Renal pelvis (tissue), 4 donors: ENCODE results near the gene NBAS. TPM values are rescaled to one million over a fixed set of nuclear protein-coding genes. Genes with fewer than 3 reads are reported as not detected.
A peak's percentile ranks its signal among the peaks of the same experiment; 100 is the strongest.

Experiments
- DNase-seq: peaks from one replicate; pipeline ENCODE4 v3.0.0-alpha.2; 2013
- polyA plus RNA-seq, 3 donors: library from polyadenylated mRNA; unstranded; fragments of 120-200 nt; gene quantifications; one replicate each; pipeline ENCODE4 v1.2.1, GENCODE V29; 2013; ENCODE audit not compliant: insufficient read length in 3 of 3

The NBAS gene
- polyA plus RNA-seq, 3 donors, result 60.1 to 66.8 (median 60.5) TPM

DNA sequence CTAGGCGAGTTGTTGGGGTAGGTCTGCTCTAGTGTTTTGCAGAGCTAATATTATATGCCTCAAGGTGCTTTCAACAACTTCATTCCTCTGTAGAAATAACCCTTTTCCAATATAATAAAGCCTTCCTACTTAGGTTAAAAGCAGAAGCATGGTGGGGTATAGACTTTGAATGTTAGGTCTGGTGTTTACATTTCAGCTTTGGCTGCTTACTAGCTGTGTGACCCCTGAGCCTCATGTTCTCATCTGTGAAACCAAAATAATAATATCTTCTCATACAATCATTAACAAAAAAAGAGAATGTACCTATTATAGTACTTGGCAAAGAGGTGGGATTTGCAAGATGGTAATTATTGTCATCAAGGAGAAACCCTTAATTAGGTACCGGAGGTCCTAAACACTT is 386.6 kb downstream of the NBAS start:
- DNase-seq, result no peak

DNA sequence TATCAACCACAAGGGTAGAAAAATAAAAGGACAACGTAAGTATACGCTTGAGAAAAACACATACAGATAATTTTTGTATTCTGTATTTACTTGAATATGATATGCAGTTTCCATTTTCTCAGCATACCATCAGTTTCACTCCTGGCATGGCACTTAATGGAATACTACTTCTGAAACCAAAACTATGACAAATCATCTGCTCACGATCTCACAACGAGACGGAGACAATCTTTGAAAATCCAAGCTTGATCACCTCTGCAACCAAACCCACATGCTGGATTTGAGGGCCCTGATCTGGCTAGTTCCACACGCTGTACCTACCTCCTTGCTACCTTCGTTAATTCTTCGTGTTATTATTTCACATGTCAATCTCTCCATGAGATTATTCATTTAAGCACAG is 387.6 kb downstream of the NBAS start:
- DNase-seq, result no peak

- no peak for DNase-seq
Measured at GRCh38 chr2:15172825-15173224, 388.3 kb downstream of the NBAS start.

DNA sequence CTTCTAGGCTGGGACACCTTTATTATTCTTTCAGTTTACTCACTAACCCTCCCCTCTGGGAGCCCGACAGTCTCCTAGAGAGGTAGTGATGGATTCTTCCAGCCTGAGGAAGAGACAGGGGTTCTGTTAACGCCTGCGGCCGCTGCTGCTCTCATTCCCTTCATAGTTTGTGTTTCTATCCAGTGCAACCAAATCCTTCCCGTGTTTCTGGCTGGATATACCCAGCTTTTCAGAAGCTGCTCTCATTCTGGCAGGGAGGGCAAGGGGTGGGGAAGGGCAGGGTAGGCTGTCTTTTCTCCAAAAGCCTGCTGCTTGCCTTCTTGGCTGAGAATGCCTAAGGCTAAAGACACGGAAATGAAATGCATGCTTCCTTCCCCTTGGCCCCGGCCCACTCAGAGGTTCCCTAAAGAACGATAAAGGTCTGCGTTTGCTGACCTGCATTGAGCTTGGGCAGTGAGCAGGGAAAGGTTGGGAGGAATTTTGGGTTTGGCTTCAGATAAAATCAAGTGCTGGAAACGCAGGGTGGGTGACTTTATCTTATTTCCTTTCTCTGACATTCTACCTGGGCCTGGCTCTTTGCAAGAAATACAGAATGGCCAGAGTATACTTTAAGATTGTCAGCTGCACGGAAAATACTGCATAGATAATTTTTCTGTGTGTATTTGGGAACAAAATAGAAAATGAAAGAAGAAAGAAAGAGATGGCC is 390.9 kb downstream of the NBAS start:
- DNase-seq, result no peak

- DNase-seq, result no peak
Measured at GRCh38 chr2:15169326-15170069, 391.6 kb downstream of the NBAS start.

- DNase-seq, result no peak
Measured at GRCh38 chr2:15168116-15168515, 393.0 kb downstream of the NBAS start.

- DNase-seq, result no peak
Measured at GRCh38 chr2:15166878-15167277, 394.3 kb downstream of the NBAS start.

DNA sequence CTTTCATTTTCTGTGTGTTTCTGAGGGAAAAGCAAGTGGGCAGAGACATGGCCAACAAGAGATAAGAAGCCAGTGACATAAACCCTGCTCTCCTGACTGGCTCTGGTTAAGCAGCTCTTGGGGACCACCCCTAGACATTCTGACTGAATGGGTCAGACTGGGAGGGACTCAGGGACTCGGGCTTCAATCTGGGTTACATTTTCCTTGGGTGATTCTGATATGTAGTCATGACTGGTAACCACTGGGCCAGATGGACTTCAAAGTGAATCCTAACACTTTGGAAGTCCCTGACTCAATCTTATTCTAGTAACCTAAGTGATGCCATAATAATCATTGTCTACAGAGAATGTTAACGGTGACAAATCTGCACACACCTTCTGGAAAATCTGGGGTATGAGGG is 397.8 kb downstream of the NBAS start:
- DNase-seq, result no peak

DNA sequence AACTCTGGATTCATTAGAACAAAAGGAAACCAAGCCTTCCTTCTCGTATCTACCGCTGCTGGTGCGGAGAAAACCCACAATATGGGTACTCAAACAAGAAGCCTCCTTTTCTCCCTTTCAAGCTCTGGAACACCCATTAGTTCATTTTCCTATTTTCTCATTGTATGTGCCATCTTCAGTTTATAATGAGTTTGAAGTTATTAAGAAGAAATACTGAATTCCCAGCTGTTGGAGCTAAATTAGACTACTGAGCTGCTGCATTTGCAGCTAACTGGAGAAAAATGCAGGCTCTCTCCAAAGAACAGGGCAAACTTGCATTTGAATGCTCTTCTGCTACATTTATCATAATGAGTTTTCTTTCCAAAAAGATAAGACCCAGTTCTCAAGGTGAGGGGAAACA is 398.5 kb downstream of the NBAS start:
- DNase-seq, result no peak

GRCh38 chr2:15160201-15160991 is 400.7 kb downstream of the NBAS start:
- DNase-seq, result no peak

DNA sequence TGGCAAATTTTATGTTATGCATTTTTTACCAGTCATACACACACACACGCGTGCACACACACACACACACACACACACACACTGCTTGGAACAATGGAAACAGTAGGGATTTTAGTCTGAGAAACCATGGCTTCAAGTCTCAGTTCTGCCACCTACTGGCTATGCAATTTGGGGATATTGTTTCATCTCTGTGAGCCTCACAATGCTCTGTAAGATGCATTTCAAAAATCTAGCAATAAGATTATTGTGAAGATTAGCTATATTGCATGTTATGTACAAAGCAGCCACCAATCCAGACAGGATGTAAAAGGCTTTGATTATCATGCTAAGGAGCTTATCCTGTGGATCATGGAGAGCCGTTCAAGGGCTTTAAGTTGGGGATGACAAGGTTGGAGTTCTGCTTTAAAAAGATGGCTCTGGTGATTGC is 401.4 kb downstream of the NBAS start:
- DNase-seq, result peak; percentile 40

DNA sequence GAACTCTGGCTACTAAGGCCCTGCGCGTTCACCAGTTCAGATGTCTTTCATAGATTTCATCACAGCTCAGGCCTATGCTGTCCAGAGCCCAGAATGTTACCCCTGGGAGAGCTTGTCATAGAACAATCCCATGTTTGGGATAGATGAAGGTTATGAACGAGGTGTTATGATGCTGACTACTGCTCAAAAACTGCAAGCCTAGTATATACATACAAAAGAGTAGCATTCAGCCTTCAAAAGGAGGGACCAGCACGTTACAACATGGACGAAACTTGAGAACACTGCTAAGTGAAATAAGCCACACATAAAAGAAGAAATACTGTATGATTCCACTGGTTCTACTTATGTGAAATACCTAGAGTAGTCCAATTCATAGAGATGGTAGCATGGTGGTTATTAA is 401.9 kb downstream of the NBAS start:
- no peak for DNase-seq

GRCh38 chr2:15158532-15158931 is 402.6 kb downstream of the NBAS start:
- no peak for DNase-seq

- DNase-seq, result no peak
Measured at GRCh38 chr2:15158100-15158499, 403.0 kb downstream of the NBAS start.

- DNase-seq, result no peak
Measured at GRCh38 chr2:15155959-15156574, 405.1 kb downstream of the NBAS start.

- DNase-seq, result no peak
Measured at GRCh38 chr2:15154297-15154696, 406.8 kb downstream of the NBAS start.

DNA sequence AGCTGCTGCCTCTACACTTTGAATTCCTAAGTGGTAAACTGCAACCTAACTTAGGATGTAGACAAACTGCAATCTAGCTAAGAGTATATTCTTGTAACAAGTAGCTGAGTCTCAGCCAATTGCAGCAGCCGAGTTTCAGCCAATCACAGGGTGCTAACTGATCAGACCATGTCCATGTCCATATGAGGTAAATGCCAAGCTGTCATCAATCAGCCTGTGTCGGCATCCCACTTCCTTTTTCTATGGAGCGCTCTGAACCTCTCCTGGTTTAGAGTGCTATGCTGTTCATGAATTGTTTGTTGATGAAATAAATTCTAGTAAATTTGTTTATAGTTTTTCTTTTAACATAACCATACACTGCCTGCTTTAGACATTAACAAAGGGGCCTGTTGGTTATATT is 408.8 kb downstream of the NBAS start:
- DNase-seq, result no peak

DNA sequence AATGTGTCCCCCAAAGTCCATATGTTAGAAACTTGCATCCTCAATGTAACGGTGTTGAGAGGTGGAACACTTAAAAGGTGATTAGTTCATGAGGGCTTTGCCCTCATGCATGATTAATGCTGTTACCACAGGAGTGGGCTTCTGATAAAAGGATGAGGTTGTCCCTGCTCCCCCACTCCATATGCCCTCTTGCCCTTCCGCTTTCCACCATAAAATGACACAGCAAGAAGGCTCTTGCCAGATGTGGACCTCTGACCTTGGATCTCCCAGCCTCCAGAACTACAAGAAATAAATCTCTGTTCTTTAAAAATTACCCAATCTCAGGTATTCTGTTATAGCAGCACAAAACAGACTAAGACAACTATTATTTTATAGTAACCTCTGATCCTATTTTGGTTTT is 412.1 kb downstream of the NBAS start:
- no peak for DNase-seq

DNA sequence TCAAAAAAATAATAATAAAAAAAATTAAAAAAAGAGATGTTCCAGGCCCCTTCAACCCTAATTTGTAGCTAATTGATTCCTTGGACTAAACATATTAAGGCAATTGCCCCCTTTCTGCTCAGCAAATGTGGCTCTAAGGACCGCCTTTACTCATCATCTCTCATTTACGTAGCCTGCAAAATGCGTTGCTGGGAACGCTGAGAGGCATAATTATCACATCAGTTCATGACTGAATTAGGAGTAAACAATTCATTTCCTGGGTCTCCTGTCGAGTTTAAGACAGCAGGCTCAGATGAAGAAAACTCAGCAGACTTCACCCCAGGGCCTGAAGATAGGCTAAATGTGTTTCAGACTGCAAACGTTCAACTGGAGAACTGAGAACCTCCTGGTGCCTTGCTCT is 413.5 kb downstream of the NBAS start:
- no peak for DNase-seq

DNA sequence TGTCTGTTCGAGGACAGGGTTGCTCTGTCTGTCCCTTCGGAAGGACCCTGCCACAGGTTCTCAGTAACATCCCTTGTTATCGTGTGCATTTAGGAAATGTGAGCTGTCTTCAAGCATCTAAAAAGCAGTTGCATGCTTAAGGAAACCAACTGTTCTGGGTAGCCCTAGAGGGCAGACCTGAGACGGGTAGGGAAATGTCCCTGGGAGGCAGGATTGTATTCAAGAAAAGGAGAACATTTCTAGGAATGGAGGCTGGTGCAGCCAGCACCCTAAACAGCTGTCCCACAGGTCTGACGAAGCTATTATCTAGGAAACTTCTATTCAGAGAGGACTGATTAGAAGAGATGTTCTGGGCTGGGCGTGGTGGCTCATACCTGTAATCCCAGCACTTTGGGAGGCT is 414.2 kb downstream of the NBAS start:
- DNase-seq, result no peak

DNA sequence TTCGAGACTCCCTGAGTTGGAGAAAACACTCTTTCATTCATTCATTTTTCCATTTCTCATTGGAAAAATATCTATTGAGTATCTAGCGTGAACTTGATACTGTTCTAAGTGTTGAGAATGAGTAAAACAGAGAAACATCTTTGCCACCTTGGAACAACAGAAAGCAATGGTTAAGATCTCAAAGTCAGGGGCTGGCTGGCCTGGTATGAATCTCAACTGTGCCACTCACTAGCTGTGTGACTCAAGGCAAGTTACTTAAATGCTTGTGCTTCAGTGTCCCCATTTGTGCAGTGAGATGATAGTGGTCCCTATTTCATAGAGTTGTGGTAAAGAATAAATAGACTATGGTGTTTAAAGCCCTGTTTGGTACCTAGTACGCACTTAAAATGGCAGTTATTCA is 415.2 kb downstream of the NBAS start:
- DNase-seq, result no peak

DNA sequence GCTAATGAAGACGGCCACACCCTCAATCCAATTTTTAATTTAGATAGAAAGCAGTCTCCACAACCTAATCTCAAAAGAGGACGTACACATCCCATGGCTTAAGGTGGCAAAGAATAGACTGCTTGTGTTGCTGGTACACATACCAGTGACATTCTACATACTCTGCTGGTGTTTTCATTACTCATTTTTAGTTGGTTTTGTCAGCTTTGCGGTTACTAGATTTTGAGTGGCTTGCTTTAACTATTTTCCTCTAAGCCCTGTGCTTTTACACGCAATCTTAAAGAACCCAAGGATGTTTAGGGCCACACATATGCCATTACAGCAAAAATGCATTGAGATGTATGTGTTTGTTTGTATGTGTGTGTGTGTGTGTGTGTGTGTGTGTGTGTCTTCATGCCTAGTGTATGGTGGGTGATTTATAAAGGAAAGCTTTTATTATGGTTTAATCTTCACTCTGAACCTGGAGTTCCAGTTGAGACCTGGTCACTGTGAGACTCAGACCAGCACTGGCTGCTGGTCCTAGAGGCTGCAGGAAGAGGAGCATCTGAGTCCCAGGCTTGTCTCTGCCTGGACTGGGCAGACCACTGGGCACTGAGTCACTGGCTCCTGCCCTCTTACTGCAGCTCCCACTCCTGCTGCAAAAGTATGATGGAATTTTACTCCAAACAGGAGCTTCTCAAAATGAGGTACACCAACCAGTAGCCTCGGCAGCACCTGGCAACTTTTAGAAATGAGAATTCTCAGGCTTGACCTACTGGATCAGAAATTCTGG is 415.9 kb downstream of the NBAS start:
- no peak for DNase-seq
